ENCODE measurements around the gene UNK. TPM values are rescaled to one million over a fixed set of nuclear protein-coding genes. Genes with fewer than 3 reads are reported as not detected.

UNK gene
- total and polyA plus RNA-seq, 2 experiments from 2014 or later = 11.5 to 12.4 TPM

GRCh38 chr17:75873587-75874322, 89.1 kb downstream of the UNK start:
- Histone ChIP-seq H3K27ac (no peak overlapping the region), H3K27me3 (replicated peaks; ENCODE audit: insufficient read depth) (peaks cover 1% of the 10 kb centered on the region; the same call in 1 of the 2 replicates), H3K79me2 (ENCODE audit: insufficient read depth) (no peaks in the 10 kb centered on the region), H4K20me1 (ENCODE audit: insufficient read depth) (no peaks in the 10 kb centered on the region), H3K4me1 (ENCODE audit: insufficient read depth) (peaks cover 44% of the 10 kb centered on the region), H3K36me3 (ENCODE audit: low read depth) (no peaks in the 10 kb centered on the region), H3K9ac (no peak overlapping the region), H3K9me2 (ENCODE audit: insufficient read depth) (no peaks in the 10 kb centered on the region), H3K4me2 (ENCODE audit: unreplicated experiment) (no peak overlapping the region), H3K9me3 (ENCODE audit: low read depth) (no peaks in the 10 kb centered on the region), H2AFZ (no peak overlapping the region), H3F3A (ENCODE audit: insufficient read depth) (peaks cover 6% of the 10 kb centered on the region; the same call in 1 of the 2 replicates), H3K4me3 (no peak overlapping the region)
- TF ChIP-seq EZH2phosphoT487 (IDR thresholded peaks at IDR 0.05; ENCODE audit: insufficient read depth, low read depth) = no peak
- WGBS, 2 experiments (ENCODE audit: low coverage in 1 of 2, low lambda C conversion rate in 2 of 2, missing lambda C conversion rate in 2 of 2) = 52 to 55% methylated on average over 11 of the region's 11 CpGs
- in situ Hi-C loops (cut with MboI) = no loop called here
- DNase-seq = no peak

GRCh38 chr17:75874323-75875181, 89.9 kb downstream of the UNK start:
- Histone ChIP-seq H3F3A (ENCODE audit: insufficient read depth) (peaks cover 5% of the 10 kb centered on the region; the same call in 1 of the 2 replicates), H4K20me1 (ENCODE audit: insufficient read depth) (no peaks in the 10 kb centered on the region), H3K4me3 (no peak overlapping the region), H3K27me3 (replicated peaks; ENCODE audit: insufficient read depth) (peaks cover 7% of the 10 kb centered on the region), H2AFZ (no peak overlapping the region), H3K9me3 (ENCODE audit: low read depth) (no peaks in the 10 kb centered on the region), H3K27ac (no peak overlapping the region), H3K36me3 (ENCODE audit: low read depth) (no peaks in the 10 kb centered on the region), H3K79me2 (ENCODE audit: insufficient read depth) (no peaks in the 10 kb centered on the region), H3K9me2 (ENCODE audit: insufficient read depth) (no peaks in the 10 kb centered on the region), H3K4me2 (ENCODE audit: unreplicated experiment) (no peak overlapping the region), H3K9ac (no peak overlapping the region), H3K4me1 (ENCODE audit: insufficient read depth) (peaks cover 36% of the 10 kb centered on the region)
- in situ Hi-C loops (cut with MboI) = no loop called here
- 88 to 91% methylated on average over 30 to 37 of the region's 38 CpGs for WGBS, 2 experiments (ENCODE audit: low coverage in 1 of 2, low lambda C conversion rate in 2 of 2, missing lambda C conversion rate in 2 of 2)
- no peak for DNase-seq
- no peak for TF ChIP-seq EZH2phosphoT487 (IDR thresholded peaks at IDR 0.05; ENCODE audit: insufficient read depth, low read depth)
- no peak for TF ChIP-seq EZH2 (IDR thresholded peaks at IDR 0.05; ENCODE audit: insufficient read depth, poor library complexity, severe bottlenecking)

Small RNA genes within 50 kb of the gene (microRNA-seq; reads per million reads assigned to microRNA genes)
- gene MIR4738 (ENCODE audit: borderline number of aligned reads) = 2.0 reads per million

Other genes starting within 250 kb of the UNK start
- 5.8 and 7.2 TPM in 2 replicates for gene MYO15B, start 197.0 kb upstream of the UNK start, total RNA-seq (2014; rRNA removed; shearing (Covaris generic))
- 0.65 and 1.3 TPM in 2 replicates for gene MYO15B, start 197.0 kb upstream of the UNK start, polyA plus RNA-seq (2016; fragmentation: Nextera tagmentation; extraction: Ambion mirVana)
- not detected in 2 replicates for gene SMIM5, start 151.4 kb upstream of the UNK start, total RNA-seq (2014; rRNA removed; shearing (Covaris generic))
- gene SMIM5, start 151.4 kb upstream of the UNK start, polyA plus RNA-seq (2016; fragmentation: Nextera tagmentation; extraction: Ambion mirVana) = 0.08 and 0.16 TPM in 2 replicates
- 12.8 and 21.4 TPM in 2 replicates for gene RECQL5, start 117.7 kb upstream of the UNK start, total RNA-seq (2014; rRNA removed; shearing (Covaris generic))
- 14.3 and 20.9 TPM in 2 replicates for gene RECQL5, start 117.7 kb upstream of the UNK start, polyA plus RNA-seq (2016; fragmentation: Nextera tagmentation; extraction: Ambion mirVana)
- 60.8 and 93.7 TPM in 2 replicates for gene SAP30BP, start 117.5 kb upstream of the UNK start, total RNA-seq (2014; rRNA removed; shearing (Covaris generic))
- 93.1 and 99.1 TPM in 2 replicates for gene SAP30BP, start 117.5 kb upstream of the UNK start, polyA plus RNA-seq (2016; fragmentation: Nextera tagmentation; extraction: Ambion mirVana)
- gene ITGB4, start 63.3 kb upstream of the UNK start, total RNA-seq (2014; rRNA removed; shearing (Covaris generic)) = under 0.01 TPM in 1 of 2 replicates, not detected in the other
- gene ITGB4, start 63.3 kb upstream of the UNK start, polyA plus RNA-seq (2016; fragmentation: Nextera tagmentation; extraction: Ambion mirVana) = 1.1 and 1.5 TPM in 2 replicates
- gene GALK1, start 19.6 kb upstream of the UNK start, total RNA-seq (2014; rRNA removed; shearing (Covaris generic)) = 16.6 and 40.6 TPM in 2 replicates
- 46.5 and 47.3 TPM in 2 replicates for gene GALK1, start 19.6 kb upstream of the UNK start, polyA plus RNA-seq (2016; fragmentation: Nextera tagmentation; extraction: Ambion mirVana)
- under 0.01 and 0.65 TPM in 2 replicates for gene UNC13D, start 59.6 kb downstream of the UNK start, total RNA-seq (2014; rRNA removed; shearing (Covaris generic))
- 0.06 TPM in 1 of 2 replicates, not detected in the other for gene UNC13D, start 59.6 kb downstream of the UNK start, polyA plus RNA-seq (2016; fragmentation: Nextera tagmentation; extraction: Ambion mirVana)
- 17.4 and 22.9 TPM in 2 replicates for gene WBP2, start 70.5 kb downstream of the UNK start, total RNA-seq (2014; rRNA removed; shearing (Covaris generic))
- gene WBP2, start 70.5 kb downstream of the UNK start, polyA plus RNA-seq (2016; fragmentation: Nextera tagmentation; extraction: Ambion mirVana) = 59.4 and 64.8 TPM in 2 replicates
- 1.4 and 2.4 TPM in 2 replicates for gene TRIM47, start 93.8 kb downstream of the UNK start, total RNA-seq (2014; rRNA removed; shearing (Covaris generic))
- 1.2 and 2.0 TPM in 2 replicates for gene TRIM47, start 93.8 kb downstream of the UNK start, polyA plus RNA-seq (2016; fragmentation: Nextera tagmentation; extraction: Ambion mirVana)
- 24.2 and 25.7 TPM in 2 replicates for gene TRIM65, start 112.1 kb downstream of the UNK start, total RNA-seq (2014; rRNA removed; shearing (Covaris generic))
- gene TRIM65, start 112.1 kb downstream of the UNK start, polyA plus RNA-seq (2016; fragmentation: Nextera tagmentation; extraction: Ambion mirVana) = 9.9 and 10.2 TPM in 2 replicates
- gene MRPL38, start 120.1 kb downstream of the UNK start, total RNA-seq (2014; rRNA removed; shearing (Covaris generic)) = 18.8 and 36.9 TPM in 2 replicates
- gene MRPL38, start 120.1 kb downstream of the UNK start, polyA plus RNA-seq (2016; fragmentation: Nextera tagmentation; extraction: Ambion mirVana) = 51.9 and 58.4 TPM in 2 replicates
- 8.3 and 16.6 TPM in 2 replicates for gene FBF1, start 156.2 kb downstream of the UNK start, total RNA-seq (2014; rRNA removed; shearing (Covaris generic))
- gene FBF1, start 156.2 kb downstream of the UNK start, polyA plus RNA-seq (2016; fragmentation: Nextera tagmentation; extraction: Ambion mirVana) = 4.3 TPM in 2 replicates
- gene ACOX1, start 194.4 kb downstream of the UNK start, total RNA-seq (2014; rRNA removed; shearing (Covaris generic)) = 27.6 and 36.3 TPM in 2 replicates
- 17.4 and 20.5 TPM in 2 replicates for gene ACOX1, start 194.4 kb downstream of the UNK start, polyA plus RNA-seq (2016; fragmentation: Nextera tagmentation; extraction: Ambion mirVana)
- 18.2 and 19.5 TPM in 2 replicates for gene TEN1, start 194.4 kb downstream of the UNK start, total RNA-seq (2014; rRNA removed; shearing (Covaris generic))
- 21.2 and 23.1 TPM in 2 replicates for gene TEN1, start 194.4 kb downstream of the UNK start, polyA plus RNA-seq (2016; fragmentation: Nextera tagmentation; extraction: Ambion mirVana)
- 0.43 and 1.5 TPM in 2 replicates for gene CDK3, start 216.0 kb downstream of the UNK start, total RNA-seq (2014; rRNA removed; shearing (Covaris generic))
- gene CDK3, start 216.0 kb downstream of the UNK start, polyA plus RNA-seq (2016; fragmentation: Nextera tagmentation; extraction: Ambion mirVana) = 1.9 and 2.0 TPM in 2 replicates
- not detected in 2 replicates for gene EVPL, start 242.5 kb downstream of the UNK start, total RNA-seq (2014; rRNA removed; shearing (Covaris generic))
- gene EVPL, start 242.5 kb downstream of the UNK start, polyA plus RNA-seq (2016; fragmentation: Nextera tagmentation; extraction: Ambion mirVana) = not detected in 2 replicates